MG63 (cell line): ENCODE measurements around the gene RGS6. TPM values are rescaled to one million over a fixed set of nuclear protein-coding genes. Genes with fewer than 3 reads are reported as not detected.
A peak's percentile ranks its signal among the peaks of the same experiment; 100 is the strongest.

Experiments used
- DNase-seq: peaks from one replicate; pipeline ENCODE4 v3.0.0-alpha.2; 2020
- H3K27me3 ChIP-seq: fragments of 250-450 bp; sonication (Bioruptor Pico); 2 replicates; pipeline ENCODE4 v1.5.1; 2020; ENCODE audit warnings: mild to moderate bottlenecking, moderate library complexity
- H3K36me3 ChIP-seq: fragments of 250-450 bp; sonication (Bioruptor Pico); 2 replicates; pipeline ENCODE4 v1.5.1; 2020; ENCODE audit warnings: mild to moderate bottlenecking, moderate library complexity
- H3K4me3 ChIP-seq: fragments of 250-450 bp; sonication (Bioruptor Pico); 2 replicates; pipeline ENCODE4 v1.5.1; 2020; ENCODE audit warnings: mild to moderate bottlenecking, moderate library complexity
- H3K9me3 ChIP-seq: fragments of 250-450 bp; sonication (Bioruptor Pico); 2 replicates; pipeline ENCODE4 v1.5.1; 2020; ENCODE audit warnings: mild to moderate bottlenecking, moderate library complexity
- total RNA-seq: library from RNA; depleted of rRNA; stranded (reverse); fragments of >200 nt; shearing (Covaris generic); gene quantifications from 2 replicates; pipeline ENCODE4 v1.2.3, GENCODE V29; 2014; ENCODE audit warnings: low replicate concordance

RGS6 gene
- total RNA-seq, 1 experiment from 2014 or later = not detected

DNA sequence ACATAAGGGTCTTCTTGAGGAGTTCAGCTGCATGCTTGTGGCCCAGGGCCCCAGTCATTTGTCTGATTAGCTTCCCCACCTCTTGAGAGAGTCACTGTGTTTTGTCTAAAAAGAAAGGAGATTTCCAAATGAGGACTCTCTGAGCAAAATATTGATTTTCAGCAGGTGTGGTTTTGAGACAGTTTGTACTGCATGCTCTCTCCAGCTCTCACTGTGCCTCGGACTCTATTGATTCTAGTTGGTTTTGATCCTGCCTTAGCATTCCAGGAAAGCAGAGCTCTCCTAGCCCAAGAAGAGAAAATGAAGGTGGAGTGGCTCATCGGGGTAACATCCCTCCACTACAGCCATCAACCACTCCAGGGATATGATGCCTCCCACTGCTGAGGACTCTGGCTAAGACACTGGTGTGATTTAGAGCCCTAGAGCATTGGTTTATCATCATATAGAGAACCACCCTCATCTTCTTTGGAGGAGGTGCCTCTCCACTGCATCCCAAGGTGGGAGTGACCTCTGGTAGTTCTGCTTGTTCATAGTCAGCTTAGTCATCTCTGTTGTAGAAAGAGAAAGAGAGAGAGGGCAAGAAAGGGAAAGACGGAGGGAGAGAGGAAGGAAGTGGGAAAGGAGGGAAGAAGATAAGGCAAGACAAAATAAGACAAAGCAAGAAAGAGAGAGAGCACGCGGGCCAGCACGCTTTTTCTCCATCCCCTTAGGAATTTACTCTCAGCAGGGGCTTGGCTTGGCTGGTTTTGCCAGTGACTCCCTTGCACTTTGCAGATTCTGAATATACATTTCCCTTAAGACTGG lies 596.0 kb downstream of the RGS6 start:
- Histone ChIP-seq H3K36me3 (no peaks in the 10 kb centered on the region), H3K27me3 (no peaks in the 10 kb centered on the region), H3K4me3 (no peak overlapping the region), H3K9me3 (no peaks in the 10 kb centered on the region)
- DNase-seq = peak; percentile 51

DNA sequence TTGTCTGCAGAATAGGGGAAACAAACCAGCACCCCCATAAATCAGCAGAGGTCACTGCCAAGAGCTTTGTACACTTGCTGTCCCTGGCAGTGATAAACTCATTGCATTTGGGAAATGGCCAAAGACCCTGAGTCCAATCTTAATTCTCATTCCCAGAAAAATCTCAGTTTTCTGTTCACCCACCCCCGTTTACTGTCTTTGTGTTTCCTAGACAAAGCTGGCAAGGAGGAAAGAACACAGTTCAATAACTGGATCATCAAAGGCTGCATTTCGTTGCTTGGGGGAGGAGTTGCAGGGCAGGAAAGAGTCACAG lies 596.6 kb downstream of the RGS6 start:
- Histone ChIP-seq H3K27me3 (no peaks in the 10 kb centered on the region), H3K4me3 (no peak overlapping the region), H3K36me3 (no peaks in the 10 kb centered on the region), H3K9me3 (no peaks in the 10 kb centered on the region)
- DNase-seq = no peak

DNA sequence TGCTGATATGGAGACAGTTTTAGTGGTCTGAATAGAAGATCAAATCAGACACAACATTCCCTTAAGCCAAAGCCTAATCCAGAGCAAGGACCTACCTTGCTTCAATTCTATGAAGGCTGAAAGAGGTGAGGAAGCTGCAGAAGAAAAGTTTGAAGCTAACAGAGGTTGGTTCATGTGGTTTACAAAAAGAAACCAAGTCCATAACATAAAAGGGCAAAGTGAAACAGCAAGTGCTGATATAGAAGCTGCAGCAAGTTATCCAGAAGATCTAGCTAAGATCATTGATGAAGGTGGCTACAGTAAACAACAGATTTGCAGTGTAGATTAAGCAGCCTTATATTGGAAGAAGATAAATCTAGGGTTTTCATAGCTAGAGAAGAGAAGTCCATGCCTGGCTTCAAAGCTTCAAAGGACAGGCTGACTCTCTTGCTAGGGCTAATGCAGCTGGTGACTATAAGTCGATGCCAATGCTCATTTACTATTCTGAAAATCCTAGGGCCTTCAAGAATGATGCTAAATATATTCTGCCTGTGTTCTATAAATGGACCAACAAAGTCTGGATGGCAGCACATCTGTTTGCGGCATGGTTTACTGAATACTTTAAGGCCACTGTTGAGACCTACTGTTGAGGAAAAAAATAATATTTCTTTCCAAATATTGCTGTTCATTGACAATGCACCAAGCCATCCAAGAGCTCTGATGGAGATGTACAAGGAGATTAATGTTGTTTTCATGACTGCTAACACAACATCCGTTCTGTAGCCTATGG lies 600.6 kb downstream of the RGS6 start:
- no peaks in the 10 kb centered on the region for H3K36me3 ChIP-seq
- no peak for DNase-seq
- no peaks in the 10 kb centered on the region for H3K27me3 ChIP-seq

DNA sequence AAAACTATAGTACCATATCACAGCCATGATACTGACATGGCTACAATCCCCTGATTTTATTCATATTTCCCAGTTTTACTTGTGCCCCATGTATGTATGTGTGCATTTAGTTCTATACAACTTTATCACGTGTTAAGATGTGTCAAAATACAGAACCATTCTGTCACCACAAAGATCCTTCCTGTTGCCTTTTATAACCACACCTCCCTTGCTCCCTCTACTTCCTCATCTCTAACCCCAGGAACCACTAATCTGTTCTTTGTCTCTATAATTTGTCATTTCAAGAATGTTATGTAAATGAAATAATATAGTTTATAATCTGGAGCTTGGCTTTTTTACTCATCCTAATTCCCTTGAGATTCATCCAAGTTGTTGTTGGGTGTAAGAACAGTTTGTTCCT lies 603.3 kb downstream of the RGS6 start:
- H3K27me3 ChIP-seq = no peaks in the 10 kb centered on the region
- H3K9me3 ChIP-seq = no peaks in the 10 kb centered on the region
- no peaks in the 10 kb centered on the region for H3K36me3 ChIP-seq
- no peak overlapping the region for H3K4me3 ChIP-seq
- no peak for DNase-seq

More for the DNA sequence above, 600.6 kb downstream of the RGS6 start:
- H3K9me3 ChIP-seq = no peaks in the 10 kb centered on the region
- no peak overlapping the region for H3K4me3 ChIP-seq

DNA sequence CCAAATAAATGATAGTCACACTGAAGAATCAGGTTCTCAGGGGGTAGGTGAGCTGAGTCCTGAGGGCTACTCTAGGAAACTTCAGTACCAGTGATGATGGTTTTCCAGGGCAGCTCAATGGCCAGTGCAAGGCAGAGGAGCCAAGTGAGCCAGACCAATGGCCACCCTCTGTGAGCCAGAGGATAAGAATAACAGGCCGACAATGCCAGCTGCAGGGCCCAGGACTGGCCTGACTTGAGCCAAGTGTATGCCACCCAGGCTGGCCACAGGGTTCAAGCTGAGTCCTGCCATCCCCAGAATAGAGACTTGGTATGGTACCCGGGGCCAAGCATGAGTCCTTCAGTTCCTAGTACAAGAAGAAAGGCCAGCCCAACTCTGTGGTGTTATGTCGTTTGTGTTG lies 606.2 kb downstream of the RGS6 start:
- no peak for DNase-seq
- H3K36me3 ChIP-seq = no peaks in the 10 kb centered on the region
- H3K27me3 ChIP-seq = no peaks in the 10 kb centered on the region
- H3K4me3 ChIP-seq = no peak overlapping the region
- no peaks in the 10 kb centered on the region for H3K9me3 ChIP-seq

DNA sequence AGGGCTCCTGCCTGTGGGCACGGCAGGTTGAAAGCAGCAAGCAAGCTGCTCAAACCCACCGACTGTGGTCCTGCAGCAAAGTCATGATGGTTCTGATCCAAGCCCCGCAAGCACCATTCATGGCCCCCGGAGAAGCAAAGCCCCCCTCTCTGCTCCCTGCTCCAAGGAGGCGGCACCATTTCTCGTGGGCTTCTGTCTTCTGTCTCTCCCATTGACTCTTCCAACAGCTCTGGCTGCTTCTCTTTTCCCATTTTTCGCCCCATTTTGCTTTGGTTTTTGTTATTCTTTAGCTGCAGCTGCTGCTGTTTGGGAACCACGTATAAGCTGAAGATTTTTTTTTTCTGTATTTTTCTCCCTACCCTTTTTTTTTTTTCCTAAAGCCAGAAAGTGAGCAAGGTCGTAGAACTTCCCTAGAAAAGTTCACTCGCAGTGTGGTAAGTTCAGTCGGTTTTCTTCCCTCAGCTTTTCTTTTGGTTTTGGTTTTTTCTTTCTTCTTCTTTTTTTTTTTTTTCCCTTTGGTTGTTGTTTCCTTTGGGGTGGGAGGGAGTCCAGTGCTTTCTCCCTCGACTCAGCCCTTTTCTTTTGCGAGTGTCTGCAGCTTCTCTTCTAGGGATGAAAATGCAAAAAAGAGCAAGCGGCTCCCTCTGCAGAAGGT lies 607.6 kb downstream of the RGS6 start:
- no peaks in the 10 kb centered on the region for H3K9me3 ChIP-seq
- no peaks in the 10 kb centered on the region for H3K36me3 ChIP-seq
- H3K4me3 ChIP-seq = no peak overlapping the region
- no peak for DNase-seq
- no peaks in the 10 kb centered on the region for H3K27me3 ChIP-seq

DNA sequence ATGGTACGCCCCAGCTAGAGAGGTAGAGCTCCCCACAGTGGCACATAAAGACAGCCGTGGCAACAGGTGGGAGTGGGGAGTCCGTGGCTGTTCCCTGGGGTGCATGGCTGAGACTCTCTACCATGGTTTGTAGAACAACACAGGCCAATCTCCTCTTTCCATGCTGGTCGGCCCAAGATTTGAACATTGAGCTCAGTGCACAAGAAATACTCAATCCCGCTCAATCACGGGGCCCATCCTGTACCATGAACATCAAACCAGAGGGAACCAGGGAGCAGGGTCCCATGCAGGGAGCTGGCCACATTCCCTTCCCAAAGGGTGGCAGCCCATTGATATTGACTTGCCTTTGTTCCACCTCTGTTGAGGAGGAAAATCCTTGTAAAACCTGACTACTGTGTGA lies 608.6 kb downstream of the RGS6 start:
- Histone ChIP-seq H3K4me3 (no peak overlapping the region), H3K36me3 (no peaks in the 10 kb centered on the region), H3K9me3 (no peaks in the 10 kb centered on the region), H3K27me3 (no peaks in the 10 kb centered on the region)
- no peak for DNase-seq

DNA sequence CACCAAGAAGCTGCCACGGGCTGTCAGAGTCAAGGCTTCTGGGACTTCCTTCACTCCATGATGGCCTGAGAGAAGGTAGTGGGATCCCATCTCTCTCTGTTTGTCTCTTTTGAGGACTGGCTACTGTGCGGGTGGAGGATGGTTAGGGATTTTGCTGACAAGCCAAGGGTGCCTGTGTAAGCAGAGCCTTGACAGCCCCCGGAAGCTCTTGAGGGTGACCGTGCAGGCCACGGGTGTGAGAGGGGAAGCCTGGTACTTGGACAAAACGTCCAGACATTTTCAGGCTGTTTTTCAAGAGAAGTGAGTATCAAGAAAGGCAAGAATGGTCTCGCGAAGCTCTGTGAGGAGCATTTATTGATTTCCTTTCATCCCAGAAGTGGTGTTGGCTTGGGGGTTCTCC lies 609.3 kb downstream of the RGS6 start:
- Histone ChIP-seq H3K9me3 (no peaks in the 10 kb centered on the region), H3K4me3 (no peak overlapping the region), H3K36me3 (no peaks in the 10 kb centered on the region), H3K27me3 (no peaks in the 10 kb centered on the region)
- DNase-seq = no peak

DNA sequence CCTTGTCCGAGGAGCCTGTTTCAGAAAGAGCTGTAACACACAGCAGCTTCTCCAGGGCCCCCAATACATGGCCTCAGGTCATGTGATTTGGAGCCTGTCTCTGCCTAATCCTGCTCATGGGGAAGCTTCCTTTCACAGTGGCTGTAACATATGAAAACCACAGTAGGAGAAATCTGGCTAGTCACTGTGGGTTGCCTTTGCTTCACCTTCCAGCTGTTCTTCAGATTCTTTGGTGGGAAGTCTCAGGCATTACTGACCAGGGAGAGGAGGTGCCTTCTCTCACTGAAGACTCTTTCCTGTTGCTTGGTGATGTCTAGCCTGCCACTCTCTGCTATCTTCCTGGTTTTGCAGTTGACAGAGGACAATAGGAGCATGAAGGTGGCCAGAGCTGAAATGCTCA lies 611.1 kb downstream of the RGS6 start:
- H3K4me3 ChIP-seq = no peak overlapping the region
- no peaks in the 10 kb centered on the region for H3K27me3 ChIP-seq
- no peak for DNase-seq
- H3K9me3 ChIP-seq = no peaks in the 10 kb centered on the region
- H3K36me3 ChIP-seq = no peaks in the 10 kb centered on the region

DNA sequence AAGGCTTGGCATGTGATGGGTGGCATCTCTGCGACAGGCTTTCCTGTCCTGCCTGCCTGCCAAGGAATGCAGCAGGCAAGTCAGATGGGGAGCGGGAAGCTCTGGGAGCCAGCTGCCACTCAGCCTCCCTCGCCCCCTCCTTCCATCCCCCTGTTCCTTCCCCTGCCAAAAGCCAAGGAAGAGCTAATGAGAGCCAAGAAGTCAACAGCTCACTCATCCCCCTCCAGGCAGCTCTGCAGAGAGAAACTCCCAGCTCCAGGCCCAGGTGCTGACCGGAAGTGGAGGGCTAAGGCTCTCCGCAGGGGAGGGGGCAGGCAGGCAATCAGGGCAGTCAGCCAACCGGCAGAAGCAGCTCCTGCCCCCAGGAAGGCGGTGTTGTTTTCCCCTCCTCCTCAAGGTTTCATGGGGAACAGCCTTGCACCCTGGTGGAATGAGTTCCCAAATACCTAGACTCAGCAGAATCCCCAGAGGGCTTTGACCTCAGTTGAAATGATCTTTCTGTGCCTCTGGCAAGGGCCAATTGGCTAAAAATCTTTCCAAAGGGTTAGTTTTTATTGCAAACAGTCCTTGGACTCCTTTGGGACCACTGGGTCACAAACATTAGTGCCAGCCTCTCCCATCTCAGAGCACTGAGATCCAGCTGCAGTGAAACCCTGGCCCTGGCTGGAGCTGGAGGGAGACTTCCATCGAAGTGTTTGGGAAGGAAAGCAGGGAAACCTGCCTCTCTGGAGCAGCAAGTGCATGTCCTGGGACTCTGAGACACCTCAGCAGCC lies 612.6 kb downstream of the RGS6 start:
- no peaks in the 10 kb centered on the region for H3K36me3 ChIP-seq
- H3K9me3 ChIP-seq = no peaks in the 10 kb centered on the region
- peak; percentile 69 for DNase-seq
- H3K4me3 ChIP-seq = no peak overlapping the region
- H3K27me3 ChIP-seq = no peaks in the 10 kb centered on the region

DNA sequence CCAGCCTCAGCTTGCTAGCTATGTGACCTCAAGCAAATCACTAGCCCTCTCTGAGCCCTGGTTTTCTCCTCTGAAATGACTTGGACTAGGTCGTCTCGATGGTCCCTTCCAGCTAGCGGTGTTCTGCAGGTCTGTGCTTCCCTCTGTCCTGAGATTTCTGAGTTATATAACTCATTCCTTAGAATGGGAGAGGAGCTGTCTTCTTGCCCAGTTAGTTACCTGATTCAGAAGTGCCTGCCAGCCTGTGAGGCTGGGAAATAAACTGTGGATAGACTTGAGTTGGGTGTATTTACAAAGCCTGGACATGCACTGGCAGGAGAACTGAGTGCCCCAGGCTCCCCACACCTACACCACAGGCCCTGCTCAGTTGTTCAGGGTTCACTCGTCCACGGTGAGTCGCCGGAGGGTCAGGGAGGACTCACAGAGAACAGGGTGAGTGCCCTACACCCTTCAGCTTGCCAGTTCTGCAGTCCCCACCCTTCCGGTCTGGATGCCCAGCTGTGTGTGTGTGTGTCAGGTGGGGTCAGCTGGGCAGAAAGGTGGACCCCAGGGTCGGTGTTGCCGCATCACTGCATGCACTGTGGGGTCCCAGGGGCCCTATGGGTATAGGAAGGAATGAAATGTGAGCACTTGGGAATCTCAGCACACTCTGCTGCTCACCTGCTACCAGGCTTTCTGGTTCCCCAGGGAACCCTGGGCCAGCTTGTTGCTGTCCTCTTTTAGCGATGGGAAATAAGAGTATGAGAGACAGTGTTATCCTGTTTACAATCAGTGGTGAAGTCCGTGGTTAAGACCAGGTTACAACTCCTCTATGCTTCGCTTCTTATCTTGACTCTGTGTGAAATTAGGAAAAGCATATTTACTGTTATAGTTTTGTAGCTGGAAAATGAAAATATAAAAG lies 613.4 kb downstream of the RGS6 start:
- no peaks in the 10 kb centered on the region for H3K9me3 ChIP-seq
- DNase-seq = peak; percentile 53
- H3K4me3 ChIP-seq = no peak overlapping the region

DNA sequence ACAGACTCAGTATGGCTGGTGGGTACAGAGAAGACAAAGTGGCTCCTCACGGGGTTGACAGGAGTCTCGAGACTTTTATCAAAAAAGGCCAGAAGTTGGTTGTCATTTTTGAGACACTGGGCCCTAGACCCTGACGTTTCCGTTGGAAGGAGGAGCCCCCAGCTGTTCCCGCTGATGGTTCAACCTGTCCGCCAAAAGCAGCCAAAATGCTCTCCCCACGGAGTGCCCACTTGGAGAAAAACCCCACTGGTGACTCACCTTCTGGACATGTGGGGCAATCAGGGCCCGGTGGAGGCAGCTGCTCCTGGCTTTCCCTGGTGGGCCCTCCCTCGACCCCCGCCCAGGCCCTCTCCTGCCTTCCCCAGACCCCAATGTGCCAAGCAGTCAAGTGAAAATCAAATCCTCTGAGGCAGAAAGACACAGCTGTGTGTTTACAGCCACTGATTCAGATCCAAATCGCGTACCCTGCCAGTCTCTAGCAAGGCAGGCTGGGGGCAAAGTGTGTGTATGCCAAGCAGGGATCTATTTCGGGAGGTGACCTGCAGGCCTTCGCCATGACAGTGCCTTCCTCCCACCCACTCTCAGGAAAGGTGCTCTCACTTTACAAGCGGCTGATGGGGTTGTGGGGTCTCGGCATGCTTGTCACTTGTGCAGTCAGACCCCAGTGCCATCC lies 614.3 kb downstream of the RGS6 start:
- no peaks in the 10 kb centered on the region for H3K27me3 ChIP-seq
- H3K36me3 ChIP-seq = no peaks in the 10 kb centered on the region
- no peak for DNase-seq
- H3K9me3 ChIP-seq = no peaks in the 10 kb centered on the region
- no peak overlapping the region for H3K4me3 ChIP-seq

More for the DNA sequence above, 613.4 kb downstream of the RGS6 start:
- H3K27me3 ChIP-seq = no peaks in the 10 kb centered on the region
- H3K36me3 ChIP-seq = no peaks in the 10 kb centered on the region

DNA sequence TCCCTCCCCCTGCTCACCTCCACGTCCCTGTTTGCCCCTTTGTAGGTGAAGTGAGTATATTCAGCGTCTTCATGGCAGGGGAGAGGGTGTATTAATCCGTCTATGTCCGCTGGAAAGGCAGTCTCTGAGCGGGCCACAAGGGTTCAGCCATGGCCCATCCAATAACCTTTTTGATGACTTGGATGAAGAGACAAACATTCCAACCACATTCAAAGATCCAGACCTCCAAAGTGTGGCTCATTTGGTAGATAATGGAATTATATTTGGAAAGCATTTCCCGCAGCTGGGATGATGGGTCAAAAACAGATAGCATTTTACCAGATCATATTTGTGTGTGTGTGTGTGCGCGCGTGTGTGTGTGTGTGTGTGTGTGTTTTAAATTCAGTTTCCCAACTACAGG lies 615.8 kb downstream of the RGS6 start:
- no peak overlapping the region for H3K4me3 ChIP-seq
- H3K27me3 ChIP-seq = no peaks in the 10 kb centered on the region
- H3K9me3 ChIP-seq = no peaks in the 10 kb centered on the region
- DNase-seq = no peak
- H3K36me3 ChIP-seq = no peaks in the 10 kb centered on the region

DNA sequence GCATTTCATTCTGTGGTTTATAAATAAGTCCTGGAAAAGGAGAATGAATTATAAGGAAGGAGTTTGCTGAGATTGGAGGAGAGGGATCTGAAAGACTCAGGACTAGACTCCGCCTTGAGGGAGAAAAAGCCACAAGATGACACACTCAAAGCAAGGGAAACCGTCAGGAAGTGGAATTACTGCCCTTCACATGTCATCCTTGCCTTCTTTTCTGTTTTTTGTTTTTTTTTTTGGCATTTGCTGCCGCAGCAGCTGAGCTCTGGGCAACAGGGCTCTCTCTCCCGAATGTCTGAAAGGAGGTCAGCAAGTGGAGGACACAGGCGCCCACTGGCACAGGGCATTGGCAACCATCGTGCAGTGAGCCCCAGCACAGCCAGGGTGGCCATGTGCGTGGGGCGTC lies 616.8 kb downstream of the RGS6 start:
- Histone ChIP-seq H3K9me3 (no peaks in the 10 kb centered on the region), H3K27me3 (no peaks in the 10 kb centered on the region), H3K36me3 (no peaks in the 10 kb centered on the region), H3K4me3 (no peak overlapping the region)
- peak; percentile 21 for DNase-seq

DNA sequence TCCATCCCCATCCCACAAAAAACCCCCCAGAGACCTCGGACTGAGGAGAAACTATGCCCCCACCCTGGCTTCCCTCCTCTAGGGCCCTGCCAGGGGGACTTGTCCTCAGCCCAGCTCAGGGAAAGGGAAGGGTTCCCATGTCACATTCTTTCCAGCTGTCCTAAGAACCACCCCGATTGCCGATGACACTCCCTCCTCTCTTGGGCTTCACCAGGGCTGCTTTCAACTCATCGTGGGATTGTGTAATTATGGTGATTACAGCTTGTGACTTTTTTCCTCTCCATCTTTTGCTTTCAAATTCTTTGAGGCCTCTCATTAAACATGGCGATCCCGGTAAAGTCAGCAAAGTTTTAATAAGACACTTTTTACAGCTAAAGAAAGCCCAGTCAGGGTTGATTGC lies 617.6 kb downstream of the RGS6 start:
- DNase-seq = no peak
- Histone ChIP-seq H3K27me3 (no peaks in the 10 kb centered on the region), H3K36me3 (no peaks in the 10 kb centered on the region), H3K4me3 (no peak overlapping the region), H3K9me3 (no peaks in the 10 kb centered on the region)

DNA sequence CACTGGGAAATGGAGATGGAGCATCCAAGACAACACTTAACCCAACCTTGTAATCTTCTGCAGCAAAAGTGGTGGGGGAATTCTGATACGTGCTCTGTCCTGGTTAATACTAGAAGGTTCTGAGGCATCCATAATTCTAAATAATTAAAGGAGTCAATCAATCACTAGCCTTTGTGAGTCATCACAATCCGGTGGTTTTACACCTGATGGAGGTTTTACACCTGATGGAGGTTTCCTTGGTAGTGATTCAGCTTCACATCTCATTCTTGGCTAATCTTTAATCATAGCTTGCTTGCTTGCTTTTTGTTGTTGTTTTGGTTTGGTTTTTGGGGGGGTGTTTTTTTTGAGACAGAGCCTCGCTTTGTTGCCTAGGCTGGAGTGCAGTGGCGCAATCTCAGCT lies 618.3 kb downstream of the RGS6 start:
- no peaks in the 10 kb centered on the region for H3K27me3 ChIP-seq
- no peaks in the 10 kb centered on the region for H3K36me3 ChIP-seq
- no peak overlapping the region for H3K4me3 ChIP-seq
- no peaks in the 10 kb centered on the region for H3K9me3 ChIP-seq
- no peak for DNase-seq
